HG03558 (cell line): ENCODE results near the gene POLR1D.

Experiments used
- ATAC-seq: cut with Tn5 transposase; IDR thresholded peaks from one replicate; pipeline ENCODE4 v1.9.1; 2021; ENCODE audit warnings: moderate number of reproducible peaks; ENCODE audit not compliant: unreplicated experiment; ENCODE audit errors: extremely low read depth

POLR1D gene

DNA sequence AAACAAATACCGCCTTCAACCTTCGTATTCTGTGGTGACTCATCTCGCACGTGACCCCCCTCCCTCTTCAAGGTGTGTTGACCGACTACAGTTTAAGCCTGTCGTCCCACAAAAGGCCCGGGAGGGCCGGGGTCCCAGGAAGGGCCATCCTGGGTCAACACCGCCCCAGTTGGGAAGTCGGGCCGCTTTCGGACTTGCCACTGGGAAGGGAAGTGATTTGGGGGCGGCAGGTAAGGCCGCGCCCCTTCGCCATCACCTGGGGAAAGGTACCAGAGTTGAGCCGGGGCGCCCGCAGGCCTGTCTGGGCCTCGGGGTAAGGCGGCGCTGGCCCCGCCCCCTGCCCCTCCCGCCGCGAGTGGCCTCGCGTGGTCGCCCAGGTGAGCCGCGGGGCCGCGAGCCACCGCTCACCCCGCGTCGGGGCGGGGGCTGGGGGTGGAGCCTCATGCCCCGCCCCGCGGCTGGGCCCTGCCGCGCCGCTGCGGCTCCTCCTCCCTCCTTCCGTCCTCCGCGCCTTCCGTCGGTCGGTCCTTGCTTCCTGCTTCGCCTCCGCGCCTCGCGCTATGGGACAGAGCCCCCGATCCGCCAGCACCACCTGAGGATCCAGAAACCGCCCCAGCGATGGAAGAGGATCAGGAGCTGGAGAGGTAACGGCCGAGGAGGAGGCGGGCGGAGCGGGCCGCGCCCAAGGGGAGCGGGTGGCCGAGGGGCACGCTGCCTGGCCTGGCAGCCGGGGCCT, at the start of gene POLR1D:
POLR1D (plus strand) TSS at position 527 of the 736 bp plus-strand sequence; CDS start at position 619, 92 bp downstream.
- peak; percentile 45 for ATAC-seq

DNA sequence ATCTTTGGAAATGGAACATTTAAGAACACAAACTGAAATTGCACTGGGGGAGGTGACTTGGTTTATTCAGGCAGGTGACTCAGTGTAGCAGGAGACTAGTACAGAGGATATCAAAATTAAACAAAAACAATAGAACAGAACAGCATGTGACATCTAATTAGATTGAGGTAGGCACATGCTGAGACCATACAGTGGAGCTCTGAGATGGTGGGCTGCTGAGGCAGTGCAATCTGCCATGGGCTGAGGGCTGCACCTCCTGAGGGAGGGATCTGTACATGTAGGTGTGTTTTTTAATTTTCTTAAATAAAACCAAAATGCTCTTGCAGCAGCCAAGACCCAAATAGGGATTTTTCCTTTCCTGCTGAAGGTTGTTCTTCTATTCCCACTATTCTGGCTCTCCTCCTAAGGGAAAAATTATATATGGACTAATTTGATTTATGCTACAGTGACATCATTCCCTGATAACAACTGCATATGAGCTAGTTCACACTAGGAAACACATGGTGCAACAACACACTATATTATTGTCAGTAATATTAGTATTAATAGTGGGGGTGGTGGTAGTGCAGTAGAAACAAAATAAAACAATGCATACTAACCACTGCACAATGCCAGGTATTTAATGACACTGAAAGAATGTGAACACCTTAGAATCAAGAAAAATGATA, 49.3 kb upstream of the POLR1D start:
- no peak for ATAC-seq

DNA sequence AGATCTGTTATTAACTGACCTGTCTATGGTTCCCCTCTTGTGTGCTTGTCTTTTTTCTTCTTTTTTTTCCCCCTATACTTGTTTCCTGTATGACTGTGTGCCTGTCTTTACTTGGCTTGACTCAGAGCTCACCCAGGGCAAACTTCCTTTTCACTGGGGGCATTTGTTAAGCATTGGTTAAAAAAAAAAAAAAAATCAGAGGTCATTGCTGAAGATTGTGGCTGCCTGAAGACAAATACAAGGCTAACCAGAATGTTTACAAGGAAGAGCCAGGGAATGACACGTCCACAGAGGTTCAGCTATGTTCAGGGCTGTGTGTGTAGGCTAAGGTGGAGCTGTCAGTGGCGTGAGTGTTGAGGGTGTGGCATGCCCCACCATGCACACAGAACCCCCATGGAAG, 48.4 kb upstream of the POLR1D start:
- ATAC-seq: no peak

DNA sequence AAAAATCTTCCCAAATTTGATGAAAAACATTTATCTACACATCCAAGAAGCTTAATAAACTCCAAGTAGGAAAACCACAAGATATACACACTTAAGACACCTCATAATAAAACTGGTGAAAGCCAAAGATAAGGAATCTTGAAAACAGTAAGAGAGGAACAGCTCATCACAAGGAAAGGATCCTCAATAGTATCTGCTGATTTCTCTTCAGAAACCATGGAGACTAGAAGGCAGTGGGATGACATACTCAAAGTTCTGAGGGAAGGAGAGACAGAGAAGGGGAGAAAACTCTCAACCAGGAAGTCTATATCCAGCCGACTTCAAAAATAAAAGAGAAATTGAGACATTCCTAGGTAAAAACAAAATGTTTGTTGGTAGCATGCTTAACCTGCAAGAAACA, 47.0 kb upstream of the POLR1D start:
- no peak for ATAC-seq

- ATAC-seq: no peak
Measured at GRCh38 chr13:27578121-27579030, 43.3 kb upstream of the POLR1D start.

GRCh38 chr13:27583645-27584044, 38.0 kb upstream of the POLR1D start:
- no peak for ATAC-seq

- ATAC-seq: no peak
Measured at GRCh38 chr13:27587095-27587746, 34.5 kb upstream of the POLR1D start.

GRCh38 chr13:27588405-27588804, 33.3 kb upstream of the POLR1D start:
- ATAC-seq: no peak

GRCh38 chr13:27592865-27593264, 28.8 kb upstream of the POLR1D start:
- ATAC-seq: no peak

DNA sequence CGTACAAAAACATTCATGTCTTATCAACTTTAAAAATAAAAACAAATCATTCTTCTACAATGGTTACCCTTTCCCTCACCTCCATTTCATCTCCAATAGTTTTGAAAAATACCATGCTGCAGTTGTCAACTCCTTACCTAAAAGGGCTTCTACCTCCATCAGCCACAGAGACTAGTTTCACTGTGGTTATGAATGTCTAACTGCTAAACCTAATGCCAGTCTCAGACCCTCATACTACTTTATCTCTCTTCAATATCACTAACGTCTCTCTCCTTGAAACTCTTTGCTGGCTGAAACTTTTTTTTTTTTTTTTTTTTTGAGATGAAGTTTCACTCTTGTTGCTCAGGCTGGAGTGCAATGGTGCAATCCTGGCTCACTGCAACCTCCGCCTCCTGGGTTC, 28.4 kb upstream of the POLR1D start:
- ATAC-seq: no peak

- ATAC-seq: no peak
Measured at GRCh38 chr13:27595055-27595811, 26.5 kb upstream of the POLR1D start.

- ATAC-seq: no peak
Measured at GRCh38 chr13:27599096-27599495, 22.6 kb upstream of the POLR1D start.

GRCh38 chr13:27599845-27600553, 21.7 kb upstream of the POLR1D start:
- ATAC-seq: no peak

GRCh38 chr13:27600711-27601110, 21.0 kb upstream of the POLR1D start:
- ATAC-seq: no peak

DNA sequence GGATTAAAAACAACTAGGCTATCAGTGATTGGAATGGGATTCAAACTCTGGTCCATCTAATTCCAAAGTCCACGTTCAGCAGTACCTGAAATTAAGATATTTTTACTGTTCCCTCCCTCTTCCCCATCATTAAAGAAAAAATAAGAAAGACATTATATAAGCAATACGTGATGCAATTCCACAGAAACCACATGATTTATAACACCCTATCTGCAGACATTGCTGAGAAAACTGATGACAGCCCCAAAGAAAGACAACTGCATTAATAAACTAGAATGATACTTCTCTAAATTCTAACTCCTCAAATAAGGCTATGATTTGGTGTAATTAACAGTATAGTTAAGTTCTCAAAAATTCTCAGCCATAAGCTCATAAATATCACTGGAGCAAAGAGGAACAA, 20.5 kb upstream of the POLR1D start:
- ATAC-seq: no peak

GRCh38 chr13:27601803-27602202, 19.9 kb upstream of the POLR1D start:
- ATAC-seq: no peak

DNA sequence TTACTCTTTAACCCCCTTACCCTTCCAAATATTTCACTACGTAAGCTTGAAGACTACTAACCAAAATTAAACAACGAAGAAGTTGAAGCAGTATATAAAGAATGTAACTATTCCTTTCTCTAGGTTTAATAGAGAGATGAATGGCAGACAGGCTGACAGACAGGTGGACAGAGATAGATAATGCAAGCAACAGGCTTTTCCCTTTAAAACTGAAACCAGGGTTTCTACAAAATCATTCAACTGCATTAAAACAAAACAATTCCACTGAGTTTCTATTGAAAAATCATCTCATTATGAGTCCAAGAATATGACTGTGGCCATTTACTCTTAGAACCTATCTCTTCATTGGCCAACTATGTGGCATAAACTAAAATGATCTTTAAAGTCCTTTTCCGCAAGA, 16.6 kb upstream of the POLR1D start:
- ATAC-seq: no peak

GRCh38 chr13:27605610-27606200, 16.0 kb upstream of the POLR1D start:
- no peak for ATAC-seq

DNA sequence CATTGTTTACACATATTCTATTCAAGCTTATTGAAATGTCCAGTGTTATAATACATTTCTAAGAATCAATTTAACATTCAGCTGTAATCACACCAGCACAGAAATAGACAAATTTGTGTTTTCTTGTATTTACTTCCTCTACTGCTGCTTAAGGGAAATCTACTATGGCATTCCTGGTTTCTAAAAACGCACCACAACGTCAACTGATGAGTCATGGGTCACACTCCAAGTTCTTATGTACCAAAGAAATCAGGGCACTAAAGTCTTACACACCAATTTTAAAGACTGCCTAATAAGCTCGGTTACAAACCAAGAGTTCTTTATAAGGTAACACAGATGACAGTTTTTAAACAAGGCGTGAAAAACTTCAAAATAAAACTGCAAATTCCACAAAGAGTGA, 14.6 kb upstream of the POLR1D start:
- no peak for ATAC-seq
